Stomach (tissue), 4 donors: ENCODE results near the gene LIMS2.

ENCODE experiments used
- CTCF ChIP-seq, 7 experiments: fragments of 450-650 bp in 4 of 7; fragments of 200-600 bp in 3 of 7; sonication (generic) in 3 of 7; IDR thresholded peaks; one replicate each; pipeline ENCODE4 v1.5.1; 2016 to 2019; ENCODE audit warnings: antibody characterized with exemption in 7 of 7, control low read depth in 2 of 7, mild to moderate bottlenecking in 1 of 7
- EP300 ChIP-seq: sonication (generic); formaldehyde crosslinking; IDR thresholded peaks from one replicate; pipeline ENCODE4 v1.6.1; 2017; ENCODE audit warnings: antibody characterized with exemption
- POLR2A ChIP-seq, 4 donors: fragments of 450-650 bp; IDR thresholded peaks; one replicate each; pipeline ENCODE4 v1.6.1; 2016; ENCODE audit warnings: antibody characterized with exemption in 4 of 4, control low read depth in 2 of 4, mild to moderate bottlenecking in 1 of 4, moderate library complexity in 1 of 4
- POLR2AphosphoS5 ChIP-seq, 3 donors: sonication (generic); formaldehyde crosslinking; IDR thresholded peaks; one replicate each; pipeline ENCODE4 v1.6.1; 2016; ENCODE audit warnings: antibody characterized with exemption in 3 of 3

DNA sequence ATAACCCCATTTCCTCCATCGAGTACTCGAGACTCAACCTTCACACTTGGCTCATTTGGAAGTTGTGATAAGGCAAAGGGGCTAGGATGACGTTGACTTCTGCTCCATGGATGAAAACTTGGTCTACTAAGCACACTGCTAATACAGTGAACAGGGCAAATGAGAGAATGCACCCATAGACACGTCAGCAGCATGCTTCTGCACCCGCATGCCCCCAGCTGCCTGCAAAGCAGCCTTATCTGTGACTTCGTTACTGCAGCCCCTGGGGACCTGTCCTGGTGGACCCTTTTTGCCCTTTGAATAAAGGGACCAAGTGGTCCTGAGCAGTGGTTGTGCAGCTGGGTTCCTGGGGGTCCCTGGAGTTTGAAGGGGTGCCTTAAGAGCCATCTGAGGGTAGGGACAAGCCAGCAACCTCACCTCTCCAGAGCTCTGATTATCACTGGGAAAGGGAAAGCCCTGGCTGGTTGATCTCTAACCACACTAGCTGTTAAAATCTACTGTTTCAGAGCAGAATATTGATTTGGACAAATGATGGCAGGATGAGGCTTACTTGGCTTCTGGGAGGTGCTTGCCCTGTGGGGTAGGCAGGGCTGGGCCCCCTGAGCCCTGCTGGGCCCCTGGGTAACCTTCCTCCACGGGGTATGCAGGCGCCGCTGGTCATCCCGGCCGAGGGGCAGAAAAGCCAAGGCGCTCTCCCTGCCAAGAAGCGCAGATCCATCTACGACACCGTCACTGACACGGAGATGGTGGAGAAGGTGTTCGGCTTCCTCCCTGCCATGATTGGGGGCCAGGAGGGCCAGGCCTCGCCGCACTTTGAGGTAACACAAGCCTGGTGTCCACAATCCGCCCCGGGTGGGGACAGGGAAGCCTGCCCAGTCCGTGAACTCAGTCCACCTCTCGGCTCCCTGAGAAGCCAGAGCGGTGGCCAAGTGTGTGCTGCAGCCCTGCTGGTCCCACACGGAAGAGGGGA is 67.0 kb downstream of the LIMS2 start:
- TF ChIP-seq CTCF (IDR thresholded peaks at IDR 0.05) (no peak), POLR2AphosphoS5 (IDR thresholded peaks at IDR 0.05) (no peak), EP300 (no peak), POLR2A (IDR thresholded peaks at IDR 0.05) (no peak)
